T follicular helper cell (primary cell): ENCODE data around the gene TRAT1.
A peak's percentile ranks its signal among the peaks of the same experiment; 100 is the strongest.
"Not testable (repeated sequence)": the region's sequence is repeated elsewhere in the genome, so short reads cannot be mapped to it uniquely, and the experiment has no call there.

Experiments used
- DNase-seq: peaks from one replicate; pipeline ENCODE4 v3.0.0-alpha.2; 2020; ENCODE audit warnings: low read depth
- total RNA-seq, 2 experiments: gene quantifications; one replicate each; lab custom pipeline; 2026; lab: John Stamatoyannopoulos, UW

The TRAT1 gene, protein sequence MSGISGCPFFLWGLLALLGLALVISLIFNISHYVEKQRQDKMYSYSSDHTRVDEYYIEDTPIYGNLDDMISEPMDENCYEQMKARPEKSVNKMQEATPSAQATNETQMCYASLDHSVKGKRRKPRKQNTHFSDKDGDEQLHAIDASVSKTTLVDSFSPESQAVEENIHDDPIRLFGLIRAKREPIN
- total RNA-seq: 72.9 to 224 reads per million in 2 experiments

DNA sequence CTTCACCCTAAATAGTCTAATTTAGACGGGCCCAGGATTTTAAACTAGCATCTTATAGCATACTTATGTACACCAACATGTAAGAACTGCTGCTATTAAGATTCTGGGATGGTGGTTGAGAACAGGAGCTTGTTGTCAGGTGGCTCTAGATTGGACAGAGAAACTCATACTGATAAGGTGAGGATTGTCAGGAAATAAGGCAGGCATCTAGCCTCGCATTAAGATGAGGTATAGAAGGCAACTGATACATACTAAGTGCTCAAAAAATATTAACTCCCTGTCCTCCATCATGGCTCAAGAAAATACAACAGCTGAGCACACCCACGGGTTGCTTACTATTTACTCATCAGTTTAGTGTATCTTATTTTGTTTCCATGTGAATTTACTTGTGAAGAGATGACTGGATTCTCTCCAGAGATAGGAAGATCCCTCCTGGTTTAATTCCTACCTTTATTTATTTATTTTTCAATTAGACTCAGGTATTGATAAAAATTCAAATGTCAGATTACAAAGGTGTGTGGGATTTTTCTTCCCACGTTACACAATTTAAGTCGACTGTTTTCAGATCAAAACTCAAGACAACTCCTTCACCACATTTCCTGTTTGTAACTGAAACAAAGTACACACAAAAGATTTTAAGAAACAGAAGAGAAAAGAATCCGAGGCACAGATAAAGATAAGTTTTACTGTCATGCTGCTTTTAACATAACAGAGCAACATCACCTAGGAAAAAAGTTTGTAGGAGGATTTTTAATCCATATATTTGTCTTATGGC lies at the start of gene TRAT1:
TRAT1 (plus strand) TSS at position 664 of the 775 bp plus-strand sequence. CDS start 142 bp downstream, outside the sequence.
- no peak for DNase-seq

- no peak for DNase-seq
Observed at GRCh38 chr3:108775649-108776048, 46.9 kb upstream of the TRAT1 start.

DNA sequence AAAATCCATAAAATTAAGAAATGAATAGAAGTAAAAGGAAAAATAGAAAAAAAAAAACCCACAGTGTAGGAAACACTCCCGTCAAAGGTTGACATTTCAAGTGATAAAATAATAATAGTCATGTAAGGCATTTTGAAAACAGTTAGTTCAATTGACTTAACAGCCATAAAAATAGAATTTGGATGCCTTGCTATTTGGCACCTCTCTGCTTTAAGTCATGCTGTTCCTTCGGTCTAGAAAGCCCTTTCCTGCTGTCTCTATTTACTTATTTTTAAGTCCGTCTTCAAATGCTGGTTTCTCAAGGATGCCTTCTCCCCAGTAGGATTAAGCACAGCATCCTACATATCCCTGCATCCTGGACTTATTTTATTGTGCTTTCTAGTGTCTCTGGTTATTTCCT lies 43.1 kb upstream of the TRAT1 start:
- no peak for DNase-seq

DNA sequence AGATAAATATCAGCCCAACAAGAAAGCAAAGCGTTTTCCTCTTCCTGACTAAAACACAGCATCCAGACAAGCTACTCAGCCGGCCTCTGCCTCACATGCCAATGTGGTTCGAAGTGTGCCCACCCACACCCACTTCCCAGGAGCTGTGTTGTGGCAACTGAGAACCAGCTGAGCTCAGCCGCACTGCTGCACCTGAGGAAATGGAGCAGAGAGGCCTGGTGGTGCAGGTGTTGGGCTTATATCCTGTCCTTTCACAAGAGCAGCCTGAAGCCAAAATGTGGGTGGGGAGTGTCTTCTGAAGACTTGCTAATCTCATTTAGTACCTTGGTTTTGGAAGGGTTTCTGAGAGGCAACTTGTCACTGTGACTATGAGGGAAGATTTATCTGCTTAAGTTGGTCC lies 42.4 kb upstream of the TRAT1 start:
- peak; percentile 7 for DNase-seq

DNA sequence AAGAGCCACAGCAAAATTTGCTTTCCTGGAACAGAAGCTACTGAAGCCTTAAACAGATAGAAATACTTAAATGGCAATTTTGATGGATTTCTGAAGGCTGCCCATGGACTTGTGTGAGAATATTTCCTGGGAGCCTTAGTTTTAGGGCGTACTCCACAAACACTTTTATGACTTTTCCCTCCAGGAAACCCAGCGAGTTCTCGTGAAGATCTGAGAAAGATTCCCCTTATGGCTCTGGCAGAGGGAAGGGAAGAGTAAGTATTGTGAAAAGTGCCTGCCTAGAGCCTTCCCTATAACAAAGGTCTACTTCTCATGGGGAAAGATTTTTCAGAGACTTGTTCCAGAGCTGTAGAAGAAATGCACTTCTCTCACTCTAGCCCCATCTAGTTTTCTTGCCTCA lies 31.1 kb upstream of the TRAT1 start:
- no peak for DNase-seq

DNA sequence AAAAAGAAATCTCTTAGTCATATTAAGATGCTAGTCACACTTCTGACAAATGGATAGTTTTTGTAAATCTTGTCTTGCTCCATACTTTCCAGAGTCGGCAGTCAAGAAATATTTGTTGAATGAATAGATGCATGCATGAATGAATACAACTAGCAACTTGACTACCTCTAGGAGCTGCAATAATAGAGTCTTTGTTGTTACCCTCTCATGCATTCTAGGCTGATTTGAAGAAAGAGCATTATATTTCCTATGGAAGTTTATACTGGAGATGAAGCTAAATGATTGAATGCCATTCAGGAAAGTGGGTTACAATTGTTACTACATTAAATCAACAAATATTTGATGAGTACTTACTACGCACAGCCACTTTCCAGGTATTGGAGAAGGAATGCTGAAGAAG lies 18.1 kb upstream of the TRAT1 start:
- no peak for DNase-seq

DNA sequence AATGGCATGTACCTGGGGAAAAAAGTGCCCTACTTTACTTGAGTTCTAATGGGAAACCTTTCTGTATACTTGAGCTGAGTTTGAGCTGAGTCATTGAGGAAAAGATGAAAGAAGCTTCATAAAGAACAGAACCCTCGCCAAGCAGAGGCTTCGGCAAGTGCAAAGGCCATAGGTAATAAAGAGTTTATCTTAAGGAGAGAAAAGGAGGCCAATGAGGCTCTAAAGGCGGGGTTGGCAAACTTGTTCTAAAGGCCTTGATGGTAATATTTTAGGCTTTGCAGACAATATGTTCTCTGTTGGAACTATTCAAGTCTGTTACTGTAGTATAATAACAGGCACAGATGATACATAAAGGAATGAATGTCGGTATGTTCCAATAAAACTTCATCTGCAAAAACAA lies 17.6 kb upstream of the TRAT1 start:
- no peak for DNase-seq

GRCh38 chr3:108806316-108806715 lies 16.3 kb upstream of the TRAT1 start:
- DNase-seq: peak; percentile 6

GRCh38 chr3:108818404-108818803 lies 4.2 kb upstream of the TRAT1 start:
- peak; percentile 47 for DNase-seq

DNA sequence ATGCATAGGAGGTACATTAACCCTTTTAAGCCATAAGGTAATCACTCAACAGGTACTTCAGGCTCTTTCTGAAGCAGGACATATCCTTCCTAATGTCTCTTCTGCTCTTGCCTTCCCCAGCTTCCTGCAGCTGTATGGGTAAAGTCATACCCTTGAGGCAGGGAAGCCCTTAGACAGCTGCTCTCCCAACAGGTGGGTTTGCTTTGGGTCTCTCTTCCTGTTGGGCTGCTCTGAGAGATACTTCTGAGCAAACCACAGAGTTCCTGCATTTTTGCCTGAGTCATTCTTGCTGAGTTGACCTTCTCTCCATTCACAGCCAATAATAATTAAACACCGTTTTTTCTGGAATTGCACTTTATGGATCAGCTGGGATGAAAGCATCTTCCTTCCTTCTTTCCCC lies 2.0 kb upstream of the TRAT1 start:
- DNase-seq: no peak

DNA sequence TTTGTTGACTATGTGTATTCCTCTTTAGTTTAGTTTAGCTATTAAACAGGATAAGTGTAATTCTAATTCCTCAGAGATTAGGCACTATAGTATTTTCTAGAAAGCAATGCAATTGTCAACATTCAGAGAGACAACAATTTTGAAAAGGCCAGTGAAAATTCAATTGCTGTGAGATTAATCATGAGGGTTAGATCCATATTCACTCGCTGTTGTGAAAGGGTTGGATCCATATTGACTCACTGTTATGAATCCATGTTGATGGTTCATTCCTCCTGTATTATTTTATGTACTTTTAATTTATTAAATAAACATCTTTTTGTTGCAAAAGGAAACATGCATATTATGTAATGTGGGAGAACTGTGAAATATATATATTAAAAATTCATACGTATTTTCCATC lies 641 bp downstream of the TRAT1 start:
- DNase-seq: no peak

- not testable (repeated sequence) for DNase-seq
Observed at GRCh38 chr3:108823803-108824202, 1.2 kb downstream of the TRAT1 start.

- no peak for DNase-seq
Observed at GRCh38 chr3:108826309-108827187, 4.0 kb downstream of the TRAT1 start.

DNA sequence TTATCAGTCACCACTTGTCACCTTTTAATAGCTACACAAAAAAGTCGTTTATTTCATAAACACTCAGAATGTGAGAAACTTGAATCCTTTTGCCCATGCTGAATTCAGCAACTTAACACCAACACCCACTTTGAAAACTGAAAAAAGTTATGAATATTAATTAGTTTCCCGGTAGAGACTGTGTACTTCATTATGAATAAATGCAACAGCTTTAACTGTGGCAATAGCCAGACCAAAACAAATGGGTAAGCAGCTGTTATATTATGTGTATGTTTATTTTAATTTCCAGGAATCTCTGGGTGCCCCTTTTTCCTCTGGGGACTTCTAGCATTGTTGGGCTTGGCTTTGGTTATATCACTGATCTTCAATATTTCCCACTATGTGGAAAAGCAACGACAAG lies 7.8 kb downstream of the TRAT1 start:
- no peak for DNase-seq

GRCh38 chr3:108830991-108831614 lies 8.5 kb downstream of the TRAT1 start:
- DNase-seq: no peak

DNA sequence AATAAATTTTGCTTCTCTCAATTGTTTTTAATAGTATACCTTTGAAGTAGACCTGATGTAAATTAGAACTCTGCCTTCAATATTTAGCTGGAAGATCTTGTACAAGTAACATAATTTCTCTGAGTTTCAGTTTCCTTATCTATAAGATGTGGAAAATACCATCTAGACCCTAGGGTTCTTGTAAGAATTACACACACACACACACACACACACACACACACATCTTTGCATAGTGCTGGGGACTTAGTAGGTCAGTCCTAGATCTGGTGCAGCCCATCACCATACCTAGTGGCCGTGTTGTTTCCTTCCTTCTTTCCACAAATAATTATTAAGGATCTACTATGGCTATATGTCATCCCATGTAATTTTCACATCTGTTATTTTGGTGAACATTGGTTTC lies 11.0 kb downstream of the TRAT1 start:
- DNase-seq: no peak

- DNase-seq: no peak
Observed at GRCh38 chr3:108834551-108834950, 12.0 kb downstream of the TRAT1 start.

- DNase-seq: peak; percentile 9
Observed at GRCh38 chr3:108835101-108835500, 12.5 kb downstream of the TRAT1 start.

DNA sequence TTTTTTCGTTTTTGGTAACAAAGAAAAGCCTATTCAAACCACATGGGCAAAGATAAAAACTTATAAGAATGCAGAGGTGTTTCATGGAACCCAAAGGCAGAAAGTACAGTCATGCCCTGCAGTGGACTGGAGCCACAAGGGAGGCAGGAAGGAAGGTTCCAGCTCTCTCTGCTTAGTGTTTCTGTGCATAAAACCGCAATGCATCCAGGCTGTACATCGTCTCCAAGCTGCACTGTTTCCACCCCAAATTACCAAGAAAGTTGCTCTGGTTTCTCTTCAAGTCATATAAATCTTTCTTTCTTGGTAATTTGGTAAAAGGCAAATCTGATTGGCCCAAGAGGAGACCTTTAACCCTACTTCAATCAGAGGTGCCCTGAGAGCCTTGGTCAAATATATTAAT lies 15.8 kb downstream of the TRAT1 start:
- no peak for DNase-seq

DNA sequence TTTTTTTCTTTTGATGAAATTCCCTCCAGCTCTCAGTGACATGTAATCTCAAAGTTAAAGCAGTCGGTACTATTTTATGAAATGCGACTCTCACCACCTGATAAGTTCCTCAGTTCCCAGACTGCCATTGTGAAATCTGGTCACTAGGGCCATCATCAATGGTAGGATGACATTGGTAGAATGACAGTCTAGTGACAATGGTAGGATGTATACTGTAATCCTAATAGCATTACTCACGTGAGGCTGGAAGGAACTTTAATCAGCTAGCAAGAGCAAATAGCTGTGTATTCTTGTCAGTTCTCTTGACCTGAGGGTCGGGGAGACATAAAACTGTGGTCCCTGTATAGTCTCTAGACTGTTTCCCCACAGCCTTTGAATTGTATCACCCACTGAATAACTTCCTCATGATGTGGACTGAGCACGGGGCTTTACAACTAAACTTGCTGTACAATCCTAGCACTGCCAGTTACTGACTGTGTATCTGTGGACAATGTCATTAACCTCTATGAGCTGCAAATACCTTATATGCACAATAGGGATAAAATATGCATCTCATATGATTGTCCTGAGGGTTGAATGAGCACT lies 23.2 kb downstream of the TRAT1 start:
- DNase-seq: no peak

- no peak for DNase-seq
Observed at GRCh38 chr3:108847187-108847586, 24.6 kb downstream of the TRAT1 start.

DNA sequence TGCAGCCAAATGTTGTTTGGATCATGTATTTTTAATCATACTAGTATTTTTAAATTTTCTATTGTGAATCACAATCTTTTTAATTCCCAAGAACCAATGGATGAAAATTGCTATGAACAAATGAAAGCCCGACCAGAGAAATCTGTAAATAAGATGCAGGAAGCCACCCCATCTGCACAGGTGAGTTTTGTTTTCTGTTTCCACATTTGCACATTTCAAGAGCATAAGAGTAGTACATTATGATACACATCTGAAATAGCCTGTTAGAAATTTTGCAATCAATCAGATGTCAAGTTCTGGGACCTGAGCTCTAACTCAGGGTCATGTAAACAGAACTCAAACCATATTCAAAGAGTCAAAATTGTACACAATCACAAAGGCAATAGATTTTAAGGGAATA lies 26.5 kb downstream of the TRAT1 start:
- no peak for DNase-seq
